A673 (cell line): ENCODE data around the gene FLT1. TPM values are rescaled to one million over a fixed set of nuclear protein-coding genes. Genes with fewer than 3 reads are reported as not detected.

Source experiments
- BruUV-seq: library from RNA; stranded (reverse); fragments of 400-500 nt; replicated peaks from 2 replicates; lab custom pipeline; 2021; lab: Mats Ljungman, UMichigan
- CTCF ChIA-PET: fragments of 300-600 bp; sonication (Branson Sonifier 250); formaldehyde crosslinking; loops from one replicate; lab custom pipeline; 2022; ENCODE audit warnings: antibody characterized with exemption; lab: Charles Lee
- POLR2A ChIA-PET: fragments of 300-600 bp; sonication (Branson Sonifier 250); formaldehyde crosslinking; loops from one replicate; lab custom pipeline; 2022; ENCODE audit warnings: antibody characterized with exemption; ENCODE audit not compliant: low non-redundant PET; lab: Charles Lee
- DNase-seq: peaks from one replicate; pipeline ENCODE4 v3.0.0-alpha.2; 2015; ENCODE audit warnings: low spot score
- H3K27ac ChIP-seq: fragments of 200-600 bp; sonication (generic); 2 replicates; pipeline ENCODE4 v1.5.1; 2016; ENCODE audit warnings: mixed run types, low read depth, mild to moderate bottlenecking, mixed read lengths, antibody characterized with exemption, low read length; ENCODE audit not compliant: poor library complexity, severe bottlenecking
- H3K27me3 ChIP-seq: fragments of 200-600 bp; sonication (generic); replicated peaks from 2 replicates; pipeline ENCODE4 v1.6.1; 2017; ENCODE audit warnings: mixed run types, low read depth, mild to moderate bottlenecking, mixed read lengths, antibody characterized with exemption, low read length; ENCODE audit not compliant: insufficient read depth, poor library complexity
- H3K36me3 ChIP-seq: fragments of 200-600 bp; sonication (generic); 2 replicates; pipeline ENCODE4 v1.6.1; 2016; ENCODE audit warnings: mixed run types, mild to moderate bottlenecking, mixed read lengths, antibody characterized with exemption, low read length; ENCODE audit not compliant: insufficient read depth, poor library complexity, severe bottlenecking
- H3K4me1 ChIP-seq: fragments of 200-600 bp; sonication (generic); 2 replicates; pipeline ENCODE4 v1.6.1; 2017; ENCODE audit warnings: mixed run types, mild to moderate bottlenecking, mixed read lengths, antibody characterized with exemption, low read length; ENCODE audit not compliant: insufficient read depth, poor library complexity, severe bottlenecking
- H3K4me3 ChIP-seq: fragments of 200-600 bp; sonication (generic); 2 replicates; pipeline ENCODE4 v1.5.1; 2016; ENCODE audit warnings: low read depth, mixed run types, mild to moderate bottlenecking, mixed read lengths, low read length; ENCODE audit not compliant: poor library complexity, severe bottlenecking
- H3K9me3 ChIP-seq: fragments of 200-600 bp; sonication (generic); 2 replicates; pipeline ENCODE4 v1.6.1; 2016; ENCODE audit warnings: mixed run types, low read depth, mild to moderate bottlenecking, mixed read lengths, antibody characterized with exemption, low read length; ENCODE audit not compliant: poor library complexity, severe bottlenecking
- CTCF ChIP-seq: fragments of 300-800, 200-600 bp; sonication (generic); conservative IDR thresholded peaks from 2 replicates; pipeline ENCODE4 v1.5.1; 2017; ENCODE audit warnings: low read depth, mild to moderate bottlenecking, antibody characterized with exemption, low read length, moderate library complexity, mixed read lengths
- EZH2 ChIP-seq: fragments of 200-600 bp; sonication (generic); IDR thresholded peaks from 2 replicates; pipeline ENCODE4 v1.6.1; 2017; ENCODE audit warnings: borderline replicate concordance, low read depth, mild to moderate bottlenecking, mixed read lengths, antibody characterized with exemption, low read length; ENCODE audit not compliant: poor library complexity, severe bottlenecking
- intact Hi-C: fragments of 100-400 bp; cut with micrococcal nuclease; formaldehyde crosslinking; loops from one replicate; pipeline ENCODE4 v1.10.0; 2022; ENCODE audit not compliant: unreplicated experiment
- total RNA-seq: library from RNA; stranded (reverse); gene quantifications from 2 replicates; pipeline ENCODE4 v1.2.3, GENCODE V29; 2021

The FLT1 gene
- total RNA-seq, 1 experiment from 2014 or later, result 5.2 TPM

- no peak overlapping the region for H3K4me3 ChIP-seq
- BruUV-seq, result no TSS peak
- no peak for DNase-seq
- H3K9me3 ChIP-seq, result peaks cover 1% of the 10 kb centered on the region
- H3K36me3 ChIP-seq, result no peaks in the 10 kb centered on the region
- no peak overlapping the region for H3K27ac ChIP-seq
- H3K4me1 ChIP-seq, result peaks cover 9% of the 10 kb centered on the region
- POLR2A ChIA-PET, result interaction anchor here (0.9 kb wide), 1 partner anchor 44 kb away, joined by 4 read pairs; no protein-coding TSS in a partner anchor
- H3K27me3 ChIP-seq, result no peaks in the 10 kb centered on the region
- TF ChIP-seq CTCF (no peak), EZH2 (no peak)
- CTCF ChIA-PET, result no interaction called here
- intact Hi-C loops, result no loop called here
Observed at GRCh38 chr13:28442839-28443238, 52.1 kb downstream of the FLT1 start.

GRCh38 chr13:28441529-28441928, 53.4 kb downstream of the FLT1 start:
- no TSS peak for BruUV-seq
- no peak for TF ChIP-seq EZH2
- no peak for TF ChIP-seq CTCF
- peaks cover 17% of the 10 kb centered on the region for H3K4me1 ChIP-seq
- no peak for DNase-seq
- POLR2A ChIA-PET, result no interaction called here
- CTCF ChIA-PET, result no interaction called here
- intact Hi-C loops, result no loop called here
- no peaks in the 10 kb centered on the region for H3K36me3 ChIP-seq
- H3K4me3 ChIP-seq, result no peak overlapping the region
- H3K9me3 ChIP-seq, result no peaks in the 10 kb centered on the region
- H3K27me3 ChIP-seq, result no peaks in the 10 kb centered on the region
- no peak overlapping the region for H3K27ac ChIP-seq

DNA sequence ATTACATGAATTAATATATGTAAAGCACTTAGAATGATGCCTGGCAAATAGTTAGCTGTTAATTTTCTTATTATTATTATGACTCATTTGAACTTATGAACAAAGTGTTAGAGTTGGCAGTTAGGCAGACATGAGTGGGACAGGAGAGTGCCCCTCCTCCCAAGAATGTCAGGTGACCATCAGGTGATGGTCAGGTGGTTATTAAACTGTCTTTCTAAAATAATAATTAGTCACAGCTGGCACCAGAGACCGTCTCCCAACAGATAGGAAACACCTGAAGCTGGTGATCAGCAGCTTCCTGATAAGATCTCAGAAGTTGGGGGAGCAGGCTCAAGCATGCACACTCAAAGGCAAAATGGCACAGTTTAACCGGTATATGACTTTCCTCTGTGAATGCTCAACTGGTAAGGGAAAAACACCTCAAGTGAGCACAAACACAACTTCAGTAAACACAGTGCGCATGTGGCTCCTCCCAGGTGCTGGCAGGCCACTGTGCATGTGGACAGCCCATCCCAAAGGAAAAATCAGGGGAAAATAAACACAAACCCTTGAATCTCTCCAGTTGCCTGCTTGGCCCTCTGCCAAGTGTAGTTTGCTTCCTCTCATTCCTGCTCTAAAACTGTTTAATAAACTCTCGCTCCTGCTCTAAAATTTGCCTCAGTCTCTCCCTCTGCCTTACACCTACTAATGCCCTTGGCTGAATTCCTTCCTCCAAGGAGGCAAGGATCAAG, 54.0 kb downstream of the FLT1 start:
- peaks cover 17% of the 10 kb centered on the region for H3K4me1 ChIP-seq
- POLR2A ChIA-PET, result interaction anchor here (0.6 kb wide), 1 partner anchor 19 kb away, joined by 3 read pairs; no protein-coding TSS in a partner anchor
- no peaks in the 10 kb centered on the region for H3K27me3 ChIP-seq
- no peaks in the 10 kb centered on the region for H3K36me3 ChIP-seq
- no peaks in the 10 kb centered on the region for H3K9me3 ChIP-seq
- H3K27ac ChIP-seq, result no peak overlapping the region
- no TSS peak for BruUV-seq
- CTCF ChIA-PET, result no interaction called here
- H3K4me3 ChIP-seq, result no peak overlapping the region
- intact Hi-C loops, result no loop called here
- DNase-seq, result no peak
- TF ChIP-seq CTCF (no peak), EZH2 (no peak)
